ENCODE data around the gene FRMD1.

The FRMD1 gene

DNA sequence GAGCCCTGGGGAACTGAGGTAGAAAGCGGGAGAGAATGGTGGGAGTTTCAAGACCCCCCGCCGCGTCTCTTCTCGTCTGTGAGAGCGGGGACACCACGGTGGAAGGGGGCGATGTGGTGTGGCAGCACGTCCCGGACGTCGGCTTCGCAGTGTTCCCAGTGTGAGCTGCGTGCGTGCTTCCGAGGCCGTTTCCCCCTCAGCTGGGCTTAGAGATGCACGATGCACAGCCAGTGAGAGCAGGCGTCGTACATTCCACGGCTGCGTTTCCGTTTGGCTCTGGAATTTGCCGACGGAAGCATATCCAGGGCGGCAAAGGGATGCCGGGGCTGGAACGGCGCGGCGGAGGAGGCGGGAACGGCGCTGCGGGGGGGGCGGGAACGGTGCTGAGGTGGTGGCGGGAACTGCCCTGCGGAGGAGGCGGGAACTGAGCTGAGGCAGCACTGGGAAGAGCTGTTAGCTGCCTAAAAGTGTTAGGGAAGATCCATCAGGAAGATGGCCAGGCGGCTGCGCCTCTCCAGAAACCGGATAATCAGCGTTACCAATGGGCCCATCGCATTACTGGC, 43.8 kb downstream of the FRMD1 start:
- no peak overlapping the region for H3K27ac Mint-ChIP-seq
- peaks cover 30 to 35% of the 10 kb centered on the region in 2 donors for H3K27me3 Mint-ChIP-seq
- H3K4me3 Mint-ChIP-seq, result peak overlapping the region in 1 of 2 donors; percentile 19
- peaks cover 13 to 18% of the 10 kb centered on the region in 2 donors for H3K9me3 Mint-ChIP-seq
- ATAC-seq (replicated peaks) (no peak), DNase-seq (no peak)
- H3K36me3 Mint-ChIP-seq, result peaks cover 3% of the 10 kb centered on the region in 2 donors
- H3K4me1 Mint-ChIP-seq, result no peaks in the 10 kb centered on the region

DNA sequence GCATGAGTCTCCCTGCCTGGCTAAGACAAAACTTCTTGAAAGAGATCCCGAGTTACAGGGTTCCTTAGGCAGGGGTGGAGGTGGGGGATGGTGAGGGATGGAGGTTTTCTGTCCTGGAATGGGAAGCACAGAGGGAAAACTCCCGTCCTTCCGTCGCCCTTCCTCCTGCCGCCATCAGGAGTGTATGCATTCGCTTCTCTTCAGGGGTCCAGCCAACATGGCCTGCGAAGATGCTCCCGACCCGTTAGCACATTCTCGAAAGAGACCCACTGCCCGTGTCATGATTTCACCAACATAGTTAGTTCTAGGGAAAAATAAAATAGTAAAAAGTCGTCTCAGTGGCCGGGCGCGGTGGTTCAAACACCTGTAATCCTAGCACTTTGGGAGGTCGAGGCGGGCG, 44.5 kb downstream of the FRMD1 start:
- peaks cover 30 to 38% of the 10 kb centered on the region in 2 donors for H3K27me3 Mint-ChIP-seq
- H3K36me3 Mint-ChIP-seq, result peaks cover 3% of the 10 kb centered on the region in 2 donors
- no peak overlapping the region for H3K27ac Mint-ChIP-seq
- DNase-seq (no peak), ATAC-seq (replicated peaks) (no peak)
- peaks cover 10 to 18% of the 10 kb centered on the region in 2 donors for H3K9me3 Mint-ChIP-seq
- no peak overlapping the region for H3K4me3 Mint-ChIP-seq
- H3K4me1 Mint-ChIP-seq, result no peaks in the 10 kb centered on the region

- H3K4me1 Mint-ChIP-seq, result no peaks in the 10 kb centered on the region
These were observed 45.2 kb downstream of the FRMD1 start for GRCh38 chr6:168033791-168034190.

GRCh38 chr6:168032005-168032760, 46.8 kb downstream of the FRMD1 start:
- no peak overlapping the region for H3K4me3 Mint-ChIP-seq
- H3K27me3 Mint-ChIP-seq, result peaks cover 32 to 38% of the 10 kb centered on the region in 2 donors
- H3K4me1 Mint-ChIP-seq, result no peaks in the 10 kb centered on the region
- no peak overlapping the region for H3K27ac Mint-ChIP-seq
- peaks cover 5 to 7% of the 10 kb centered on the region in 2 donors for H3K9me3 Mint-ChIP-seq
- ATAC-seq (replicated peaks) (no peak), DNase-seq (no peak)
- H3K36me3 Mint-ChIP-seq, result peaks cover 0 to under 1% of the 10 kb centered on the region in 2 donors

More at GRCh38 chr6:168033791-168034190, 45.2 kb downstream of the FRMD1 start:
- Mint-ChIP-seq H3K27ac (no peak overlapping the region), H3K4me3 (no peak overlapping the region), H3K27me3 (peaks cover 30 to 38% of the 10 kb centered on the region in 2 donors), H3K36me3 (peaks cover 3% of the 10 kb centered on the region in 2 donors), H3K9me3 (peaks cover 10 to 18% of the 10 kb centered on the region in 2 donors)
- ATAC-seq (replicated peaks), result no peak
- DNase-seq, result no peak

DNA sequence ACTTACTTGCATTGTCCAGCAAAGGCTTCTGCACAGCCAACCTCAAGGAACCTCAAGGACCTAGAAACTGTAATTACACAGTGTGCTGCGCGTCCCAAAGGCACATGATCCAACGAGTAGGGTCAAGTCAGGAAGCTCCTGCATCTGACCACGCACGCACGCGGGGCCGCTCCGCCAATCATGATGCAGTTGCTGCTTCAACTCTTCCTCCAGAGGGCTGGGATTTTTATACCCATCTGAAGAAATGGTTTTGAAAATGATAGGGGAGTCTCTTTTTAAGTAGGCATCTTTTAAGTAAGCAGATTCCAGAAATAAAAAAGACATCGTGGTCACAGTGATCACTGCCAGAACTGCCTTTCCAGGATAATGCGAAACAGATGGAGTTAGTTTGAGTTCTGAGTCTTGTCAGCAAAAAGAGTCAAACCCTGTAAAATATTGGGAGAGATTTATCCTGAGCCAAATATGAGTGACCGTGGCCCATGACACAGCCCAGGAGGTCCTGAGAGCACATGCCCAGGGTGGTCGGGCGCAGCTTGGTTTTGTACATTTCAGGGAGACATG, 47.5 kb downstream of the FRMD1 start:
- Mint-ChIP-seq H3K4me3 (no peak overlapping the region), H3K4me1 (no peaks in the 10 kb centered on the region)
- ATAC-seq (replicated peaks), result no peak

DNA sequence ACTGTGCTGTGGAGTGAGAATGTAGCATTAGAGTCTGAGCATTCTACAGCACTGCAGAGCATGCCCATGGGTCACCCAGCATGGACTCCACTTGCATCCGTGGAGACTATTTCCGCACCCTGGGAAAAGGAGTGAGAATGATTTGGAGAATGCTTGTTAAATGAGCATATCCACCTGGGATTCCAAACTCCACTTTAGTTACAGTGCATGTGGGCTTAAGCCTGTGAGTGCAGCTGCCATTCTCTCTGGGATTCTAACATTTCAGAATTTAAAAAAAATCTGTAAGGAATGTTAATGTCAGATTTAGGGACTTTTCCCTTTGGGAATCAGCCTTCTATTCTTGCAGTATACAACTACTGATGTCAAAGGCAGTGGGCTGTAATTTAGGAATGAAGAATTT, 48.1 kb downstream of the FRMD1 start:
- DNase-seq, result no peak

More for the DNA sequence above, 47.5 kb downstream of the FRMD1 start:
- H3K27ac Mint-ChIP-seq, result no peak overlapping the region
- H3K9me3 Mint-ChIP-seq, result peaks cover 6 to 7% of the 10 kb centered on the region in 2 donors
- H3K36me3 Mint-ChIP-seq, result no peaks in the 10 kb centered on the region
- DNase-seq, result no peak
- peaks cover 35 to 36% of the 10 kb centered on the region in 2 donors for H3K27me3 Mint-ChIP-seq

GRCh38 chr6:168030218-168030746, 48.7 kb downstream of the FRMD1 start:
- H3K27ac Mint-ChIP-seq, result no peak overlapping the region
- peaks cover 26 to 28% of the 10 kb centered on the region in 2 donors for H3K27me3 Mint-ChIP-seq
- H3K36me3 Mint-ChIP-seq, result no peaks in the 10 kb centered on the region
- no peaks in the 10 kb centered on the region for H3K4me1 Mint-ChIP-seq
- peaks cover 6 to 8% of the 10 kb centered on the region in 2 donors for H3K9me3 Mint-ChIP-seq
- no peak overlapping the region for H3K4me3 Mint-ChIP-seq
- no peak for DNase-seq
- ATAC-seq (replicated peaks), result no peak

More for the DNA sequence above, 48.1 kb downstream of the FRMD1 start:
- Mint-ChIP-seq H3K27ac (no peak overlapping the region), H3K4me3 (no peak overlapping the region), H3K27me3 (peaks cover 32% of the 10 kb centered on the region in 2 donors), H3K9me3 (peaks cover 6 to 8% of the 10 kb centered on the region in 2 donors), H3K36me3 (no peaks in the 10 kb centered on the region), H3K4me1 (no peaks in the 10 kb centered on the region)
- ATAC-seq (replicated peaks), result no peak

DNA sequence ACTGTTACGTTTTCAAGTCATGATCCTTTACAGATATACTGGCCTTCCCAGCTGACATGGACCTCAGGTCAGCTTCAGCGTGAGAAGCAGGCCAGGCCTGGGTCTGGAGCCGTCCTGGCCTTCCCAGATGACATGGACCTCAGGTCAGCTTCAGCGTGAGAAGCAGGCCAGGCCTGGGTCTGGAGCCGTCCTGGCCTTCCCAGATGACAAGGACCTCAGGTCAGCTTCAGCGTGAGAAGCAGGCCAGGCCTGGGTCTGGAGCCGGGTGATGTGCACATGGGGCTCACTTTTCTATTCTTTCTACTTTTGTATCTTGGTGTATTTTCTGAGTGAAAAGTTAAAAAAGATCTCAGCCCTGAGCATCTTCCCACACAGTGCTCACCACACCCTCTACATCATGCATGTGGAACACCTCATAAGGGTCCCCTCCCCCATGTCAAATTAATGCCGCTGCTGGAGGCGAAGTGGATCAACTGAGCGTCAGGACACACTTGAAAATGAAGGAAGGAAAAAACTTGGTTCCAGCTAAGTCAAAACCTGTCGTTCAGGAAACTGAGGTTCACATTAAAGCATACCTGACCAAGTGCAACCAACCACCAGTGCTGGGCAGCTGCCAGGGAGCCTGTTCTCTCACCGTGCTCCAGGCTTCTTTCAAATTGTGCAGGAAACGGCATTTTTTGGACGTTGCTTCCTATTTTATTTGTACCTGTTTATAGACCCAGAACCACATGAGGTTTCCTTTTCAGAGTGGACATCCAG, 49.4 kb downstream of the FRMD1 start:
- Mint-ChIP-seq H3K9me3 (peaks cover 6 to 8% of the 10 kb centered on the region in 2 donors), H3K27ac (no peak overlapping the region), H3K27me3 (peaks cover 19 to 21% of the 10 kb centered on the region in 2 donors), H3K36me3 (no peaks in the 10 kb centered on the region), H3K4me1 (no peaks in the 10 kb centered on the region), H3K4me3 (no peak overlapping the region)
- DNase-seq (no peak), ATAC-seq (replicated peaks) (no peak)

- Mint-ChIP-seq H3K9me3 (peaks cover 0 to 6% of the 10 kb centered on the region in 2 donors), H3K36me3 (no peaks in the 10 kb centered on the region), H3K27ac (no peak overlapping the region), H3K4me3 (no peak overlapping the region), H3K4me1 (no peaks in the 10 kb centered on the region), H3K27me3 (peaks cover 14 to 20% of the 10 kb centered on the region in 2 donors)
- DNase-seq, result no peak
- ATAC-seq (replicated peaks), result no peak
These were observed 50.8 kb downstream of the FRMD1 start for GRCh38 chr6:168028181-168028580.

- Mint-ChIP-seq H3K4me1 (no peaks in the 10 kb centered on the region), H3K9me3 (peaks cover 0 to 6% of the 10 kb centered on the region in 2 donors), H3K27ac (no peak overlapping the region), H3K27me3 (peaks cover 14 to 20% of the 10 kb centered on the region in 2 donors), H3K36me3 (no peaks in the 10 kb centered on the region), H3K4me3 (no peak overlapping the region)
- ATAC-seq (replicated peaks) (no peak), DNase-seq (no peak)
These were observed 51.5 kb downstream of the FRMD1 start for GRCh38 chr6:168027521-168027920.

DNA sequence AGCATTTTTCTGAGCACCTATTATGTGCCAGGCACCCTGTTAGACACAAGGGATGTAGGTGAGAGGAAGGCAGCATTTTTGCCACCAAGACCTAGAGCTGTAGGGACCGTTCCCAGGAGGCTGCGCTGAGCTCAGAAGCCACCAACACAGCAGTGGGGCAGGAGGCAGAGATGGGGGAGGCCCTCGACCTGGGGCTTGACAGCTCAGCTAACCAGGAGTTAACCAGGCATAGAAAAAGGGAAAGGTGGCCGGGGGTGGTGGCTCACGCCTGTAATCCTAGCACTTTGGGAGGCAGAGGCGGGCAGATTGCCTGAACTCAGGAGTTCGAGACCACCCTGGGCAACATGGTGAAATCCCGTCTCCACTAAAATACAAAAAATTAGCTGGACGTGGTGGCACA, 52.1 kb downstream of the FRMD1 start:
- Mint-ChIP-seq H3K9me3 (peaks cover 0 to 6% of the 10 kb centered on the region in 2 donors), H3K4me3 (no peak overlapping the region), H3K27ac (no peak overlapping the region), H3K4me1 (no peaks in the 10 kb centered on the region), H3K36me3 (no peaks in the 10 kb centered on the region), H3K27me3 (peaks cover 11 to 17% of the 10 kb centered on the region in 2 donors)
- no peak for ATAC-seq (replicated peaks)
- no peak for DNase-seq

- Mint-ChIP-seq H3K36me3 (no peaks in the 10 kb centered on the region), H3K27ac (no peak overlapping the region), H3K4me1 (no peaks in the 10 kb centered on the region), H3K27me3 (peaks cover 7 to 13% of the 10 kb centered on the region in 2 donors), H3K9me3 (peaks cover 0 to 6% of the 10 kb centered on the region in 2 donors), H3K4me3 (no peak overlapping the region)
- ATAC-seq (replicated peaks) (no peak), DNase-seq (no peak)
These were observed 52.9 kb downstream of the FRMD1 start for GRCh38 chr6:168025831-168026710.

DNA sequence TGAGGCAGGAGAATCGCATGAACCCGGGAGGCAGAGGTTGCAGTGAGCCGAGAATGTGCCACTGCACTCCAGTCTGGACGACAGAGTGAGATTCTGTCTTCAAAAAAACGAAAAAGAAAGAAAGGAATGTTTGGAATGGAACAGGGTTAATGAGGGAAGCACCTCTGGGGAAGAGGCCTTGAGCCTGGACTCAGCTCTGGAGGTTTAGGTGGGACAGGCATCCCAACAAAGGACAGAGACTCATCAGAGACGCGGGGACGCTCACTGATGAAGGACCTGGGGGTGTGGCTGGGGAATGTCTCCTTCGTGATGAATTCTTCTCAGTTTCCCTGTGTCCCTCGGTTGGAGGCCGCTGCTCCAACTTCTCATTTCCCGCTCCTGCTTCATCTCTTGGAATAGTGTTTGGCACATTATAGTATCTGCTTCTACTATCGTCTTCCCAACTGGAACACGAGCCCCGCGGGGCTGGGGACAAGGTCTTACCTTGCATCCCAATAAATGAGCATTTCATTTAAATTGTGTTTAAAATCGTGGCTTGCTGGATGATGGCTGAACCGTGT, 54.0 kb downstream of the FRMD1 start:
- ATAC-seq (replicated peaks), result no peak
- Mint-ChIP-seq H3K36me3 (no peaks in the 10 kb centered on the region), H3K27ac (no peak overlapping the region), H3K9me3 (peaks cover under 1 to 9% of the 10 kb centered on the region in 2 donors), H3K4me3 (no peak overlapping the region), H3K27me3 (peaks cover 7 to 13% of the 10 kb centered on the region in 2 donors), H3K4me1 (no peaks in the 10 kb centered on the region)
- DNase-seq, result no peak
